Measurements from ENCODE around the gene ARNT2.

The ARNT2 gene

DNA sequence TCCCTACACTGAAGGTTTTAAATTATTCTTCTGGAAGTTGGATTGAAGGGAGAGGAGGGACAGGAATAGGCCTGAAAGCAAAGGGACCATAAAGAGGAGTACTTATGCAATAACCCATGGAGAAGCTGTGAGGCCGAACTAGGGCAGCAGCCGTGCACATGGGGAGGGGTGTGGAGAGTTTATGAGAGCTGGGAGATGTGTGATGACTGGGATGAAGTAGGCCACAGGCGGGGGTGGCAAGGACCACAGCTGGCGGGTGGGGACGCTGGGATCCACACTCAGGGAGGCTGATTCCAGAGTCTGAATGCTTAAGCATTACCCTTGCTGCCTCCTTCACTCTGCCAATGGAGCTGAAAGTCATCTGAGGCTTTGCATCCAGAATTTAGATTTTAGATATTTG is 123.8 kb downstream of the ARNT2 start:
- DNase-seq (ENCODE audit: low spot score in 2 of 2) = no peak
- no peaks in the 10 kb centered on the region for H3K9me3 Mint-ChIP-seq
- H3K27ac Mint-ChIP-seq (ENCODE audit: low read depth) = no peak overlapping the region
- H3K36me3 Mint-ChIP-seq (ENCODE audit: insufficient read depth) = no peaks in the 10 kb centered on the region
- H3K4me1 Mint-ChIP-seq = no peaks in the 10 kb centered on the region
- peaks cover 76% of the 10 kb centered on the region for H3K27me3 Mint-ChIP-seq
- no peak overlapping the region for H3K4me3 Mint-ChIP-seq
- ATAC-seq (replicated peaks; ENCODE audit: extremely low read depth, poor library complexity, severe bottlenecking) = no peak

DNA sequence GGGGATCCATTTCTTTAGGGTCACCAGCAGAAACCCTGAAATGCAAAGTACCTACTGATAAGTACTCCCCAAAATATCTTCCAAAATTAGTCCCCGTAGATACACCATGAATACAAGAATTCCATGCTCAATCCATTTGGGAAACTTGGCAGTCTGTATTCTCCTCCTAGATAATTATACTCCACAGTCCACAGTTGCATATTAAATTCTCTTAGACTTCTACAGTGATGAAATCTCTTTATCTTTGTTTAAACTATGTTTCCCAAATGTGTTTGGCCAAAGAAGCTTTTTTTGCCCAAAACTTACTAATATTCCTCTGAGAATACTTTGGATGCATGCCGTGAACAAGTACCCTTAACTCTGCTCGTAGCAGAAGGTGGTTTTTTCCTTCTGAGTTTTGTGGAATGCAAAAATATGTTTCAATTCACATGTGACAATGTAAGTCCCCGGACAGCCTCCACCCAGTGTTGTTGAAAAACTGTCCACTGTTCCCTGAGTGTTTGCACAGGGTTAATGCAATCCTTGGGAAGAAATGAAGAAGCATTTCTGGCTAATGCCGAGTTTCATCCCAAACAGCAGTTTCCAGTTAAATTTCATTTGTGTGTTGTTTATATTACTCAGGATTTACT is 126.7 kb downstream of the ARNT2 start:
- Mint-ChIP-seq H3K36me3 (ENCODE audit: insufficient read depth) (no peaks in the 10 kb centered on the region), H3K4me1 (no peaks in the 10 kb centered on the region), H3K27ac (ENCODE audit: low read depth) (no peak overlapping the region)

DNA sequence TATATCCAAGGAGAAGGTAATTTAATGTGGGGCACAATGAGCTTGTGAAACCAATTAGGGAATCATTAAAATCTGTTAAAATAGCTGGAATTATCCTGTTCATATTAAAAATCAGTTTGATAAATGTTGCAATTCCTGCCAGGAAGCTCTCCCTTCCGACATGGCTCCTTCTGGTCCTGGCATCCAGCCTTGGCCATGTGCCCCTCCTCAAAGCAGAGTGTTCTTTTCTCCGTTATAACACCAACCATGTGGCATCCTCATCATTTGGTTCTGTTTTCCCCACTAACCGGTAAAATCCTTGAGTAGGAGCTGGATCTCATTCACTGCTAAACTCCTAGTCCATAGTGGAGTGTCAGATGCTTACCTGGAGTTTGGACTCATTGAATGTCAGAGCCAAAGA is 127.2 kb downstream of the ARNT2 start:
- ATAC-seq (replicated peaks; ENCODE audit: extremely low read depth, poor library complexity, severe bottlenecking) = no peak
- H3K4me1 Mint-ChIP-seq = no peaks in the 10 kb centered on the region
- peaks cover 94% of the 10 kb centered on the region for H3K27me3 Mint-ChIP-seq

More for the DNA sequence above, 126.7 kb downstream of the ARNT2 start:
- peaks cover 13% of the 10 kb centered on the region for H3K9me3 Mint-ChIP-seq
- no peak overlapping the region for H3K4me3 Mint-ChIP-seq
- DNase-seq (ENCODE audit: low spot score in 2 of 2) (no peak), ATAC-seq (replicated peaks; ENCODE audit: extremely low read depth, poor library complexity, severe bottlenecking) (no peak)
- peaks cover 91% of the 10 kb centered on the region for H3K27me3 Mint-ChIP-seq

DNA sequence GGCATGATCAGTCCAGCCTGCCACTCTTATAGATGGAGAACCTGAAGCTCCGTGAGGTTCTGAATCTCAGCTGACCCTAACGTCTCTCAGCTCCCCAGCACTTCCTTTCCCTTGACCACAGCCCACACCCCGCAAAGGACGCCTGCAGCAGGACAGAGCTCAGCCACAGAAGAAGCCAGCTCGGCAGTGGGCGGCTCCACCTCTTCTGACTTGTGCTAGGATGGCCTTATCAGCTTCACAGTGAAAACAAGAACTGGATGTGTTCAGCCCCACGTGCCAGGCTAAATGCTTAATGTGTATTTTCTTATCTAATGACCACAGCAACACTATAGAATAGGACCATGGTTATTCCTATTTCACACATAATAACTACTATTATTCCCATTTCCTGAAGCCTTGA is 127.6 kb downstream of the ARNT2 start:
- Mint-ChIP-seq H3K36me3 (ENCODE audit: insufficient read depth) (no peaks in the 10 kb centered on the region), H3K27ac (ENCODE audit: low read depth) (no peak overlapping the region), H3K4me3 (no peak overlapping the region), H3K27me3 (peaks cover 90% of the 10 kb centered on the region), H3K9me3 (peaks cover 15% of the 10 kb centered on the region), H3K4me1 (no peaks in the 10 kb centered on the region)
- no peak for DNase-seq (ENCODE audit: low spot score in 2 of 2)
- no peak for ATAC-seq (replicated peaks; ENCODE audit: extremely low read depth, poor library complexity, severe bottlenecking)

More for the DNA sequence above, 127.2 kb downstream of the ARNT2 start:
- Mint-ChIP-seq H3K4me3 (no peak overlapping the region), H3K9me3 (peaks cover 15% of the 10 kb centered on the region), H3K36me3 (ENCODE audit: insufficient read depth) (no peaks in the 10 kb centered on the region), H3K27ac (ENCODE audit: low read depth) (no peak overlapping the region)
- no peak for DNase-seq (ENCODE audit: low spot score in 2 of 2)

DNA sequence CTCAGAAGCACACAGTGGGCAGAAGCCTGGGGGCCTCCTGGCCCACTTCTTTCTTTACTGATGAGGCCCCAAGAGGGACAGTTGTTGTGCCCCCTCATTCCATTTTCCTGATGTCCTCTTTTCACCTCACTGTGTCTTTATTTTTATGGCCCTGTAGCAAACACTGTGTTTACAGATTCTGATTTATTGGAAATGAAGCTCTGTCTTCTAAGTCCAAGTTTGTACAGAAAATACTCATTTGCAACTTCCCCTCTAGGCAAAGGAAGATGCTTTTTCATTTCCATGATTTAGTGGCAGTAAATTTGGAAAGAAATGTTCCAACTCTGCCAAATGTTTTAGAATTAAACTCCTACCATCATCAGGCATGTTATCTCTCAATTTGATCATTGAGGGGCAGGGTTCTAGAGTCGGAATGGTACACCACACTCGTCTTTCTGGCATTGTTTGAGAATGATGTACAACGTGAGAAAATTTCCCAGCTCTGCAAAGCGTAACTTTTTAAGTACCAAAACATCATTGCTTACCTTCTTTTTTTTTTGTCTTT is 129.7 kb downstream of the ARNT2 start:
- DNase-seq (ENCODE audit: low spot score in 2 of 2) (no peak), ATAC-seq (replicated peaks; ENCODE audit: extremely low read depth, poor library complexity, severe bottlenecking) (no peak)
- no peak overlapping the region for H3K27ac Mint-ChIP-seq (ENCODE audit: low read depth)
- no peak overlapping the region for H3K4me3 Mint-ChIP-seq
- H3K27me3 Mint-ChIP-seq = peaks cover 85% of the 10 kb centered on the region
- H3K9me3 Mint-ChIP-seq = peaks cover 15% of the 10 kb centered on the region
- no peaks in the 10 kb centered on the region for H3K36me3 Mint-ChIP-seq (ENCODE audit: insufficient read depth)
- no peaks in the 10 kb centered on the region for H3K4me1 Mint-ChIP-seq

DNA sequence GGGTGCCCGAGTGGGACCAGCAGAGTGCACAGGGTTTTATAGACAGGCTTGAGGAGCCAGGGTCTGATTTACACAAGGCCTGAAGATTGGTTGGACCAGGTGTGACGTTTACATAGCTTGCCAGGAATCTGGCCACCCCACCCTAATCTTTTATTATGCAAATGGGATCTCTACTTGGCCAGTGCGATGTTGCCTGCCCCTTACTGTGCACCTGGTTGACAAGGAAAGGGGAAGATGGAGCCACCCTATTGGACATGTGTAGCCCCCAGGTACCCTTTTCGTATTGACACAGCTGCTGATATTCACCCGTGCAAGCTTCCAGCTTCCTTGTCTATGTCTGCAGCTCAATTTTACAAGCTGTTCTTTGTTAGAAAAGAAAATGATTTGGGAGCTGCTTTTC is 132.0 kb downstream of the ARNT2 start:
- no peaks in the 10 kb centered on the region for H3K36me3 Mint-ChIP-seq (ENCODE audit: insufficient read depth)
- peaks cover 15% of the 10 kb centered on the region for H3K9me3 Mint-ChIP-seq
- H3K27me3 Mint-ChIP-seq = peaks cover 69% of the 10 kb centered on the region
- ATAC-seq (replicated peaks; ENCODE audit: extremely low read depth, poor library complexity, severe bottlenecking) (no peak), DNase-seq (ENCODE audit: low spot score in 2 of 2) (no peak)
- H3K4me3 Mint-ChIP-seq = no peak overlapping the region
- no peaks in the 10 kb centered on the region for H3K4me1 Mint-ChIP-seq
- no peak overlapping the region for H3K27ac Mint-ChIP-seq (ENCODE audit: low read depth)

DNA sequence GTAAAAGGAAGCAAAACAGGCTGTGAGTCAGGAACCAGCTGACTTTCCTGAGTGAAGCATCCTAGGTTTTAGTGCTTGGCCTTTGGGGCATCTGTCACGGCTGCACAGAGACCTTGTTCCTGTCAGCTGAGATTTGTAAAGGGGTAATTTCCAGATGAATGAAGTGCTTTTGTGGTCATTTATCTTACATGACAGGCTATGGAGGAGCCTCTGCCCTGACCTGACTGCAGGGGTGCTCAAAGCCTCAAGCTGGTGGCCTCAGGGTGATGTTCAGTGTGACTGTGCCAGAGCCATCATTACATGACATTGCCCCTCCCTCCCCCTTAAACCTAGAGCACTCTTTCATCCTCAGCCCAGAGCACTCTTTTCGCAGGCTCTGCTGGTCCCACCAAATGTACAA is 132.5 kb downstream of the ARNT2 start:
- no peak for DNase-seq (ENCODE audit: low spot score in 2 of 2)
- ATAC-seq (replicated peaks; ENCODE audit: extremely low read depth, poor library complexity, severe bottlenecking) = no peak
- H3K36me3 Mint-ChIP-seq (ENCODE audit: insufficient read depth) = no peaks in the 10 kb centered on the region
- peaks cover 15% of the 10 kb centered on the region for H3K9me3 Mint-ChIP-seq
- H3K4me1 Mint-ChIP-seq = no peaks in the 10 kb centered on the region
- no peak overlapping the region for H3K4me3 Mint-ChIP-seq
- H3K27me3 Mint-ChIP-seq = peaks cover 69% of the 10 kb centered on the region
- no peak overlapping the region for H3K27ac Mint-ChIP-seq (ENCODE audit: low read depth)

DNA sequence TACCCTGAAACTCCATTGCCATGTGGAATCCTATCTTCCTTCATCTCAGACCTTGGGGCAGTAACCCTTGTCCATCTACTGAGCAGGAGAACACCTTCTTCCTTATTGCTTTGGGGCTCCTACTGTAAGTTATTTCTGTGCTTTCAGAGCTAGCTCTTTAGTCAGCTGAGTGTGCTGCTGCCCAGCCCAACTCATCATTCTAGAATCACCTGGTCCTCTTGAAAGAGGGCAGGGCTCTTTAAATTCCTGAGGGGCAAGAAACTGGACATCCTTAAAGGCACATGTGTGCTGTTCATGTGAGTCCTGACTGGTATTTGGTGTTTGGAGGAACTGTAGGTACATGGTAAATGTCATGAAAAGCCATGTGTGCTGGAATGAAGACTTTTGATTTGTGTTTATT is 140.9 kb downstream of the ARNT2 start:
- ATAC-seq (replicated peaks; ENCODE audit: extremely low read depth, poor library complexity, severe bottlenecking) = no peak
- DNase-seq (ENCODE audit: low spot score in 2 of 2) = no peak
- no peaks in the 10 kb centered on the region for H3K4me1 Mint-ChIP-seq
- H3K9me3 Mint-ChIP-seq = no peaks in the 10 kb centered on the region
- H3K27me3 Mint-ChIP-seq = peaks cover 54% of the 10 kb centered on the region
- H3K36me3 Mint-ChIP-seq (ENCODE audit: insufficient read depth) = no peaks in the 10 kb centered on the region
- no peak overlapping the region for H3K4me3 Mint-ChIP-seq
- H3K27ac Mint-ChIP-seq (ENCODE audit: low read depth) = no peak overlapping the region

DNA sequence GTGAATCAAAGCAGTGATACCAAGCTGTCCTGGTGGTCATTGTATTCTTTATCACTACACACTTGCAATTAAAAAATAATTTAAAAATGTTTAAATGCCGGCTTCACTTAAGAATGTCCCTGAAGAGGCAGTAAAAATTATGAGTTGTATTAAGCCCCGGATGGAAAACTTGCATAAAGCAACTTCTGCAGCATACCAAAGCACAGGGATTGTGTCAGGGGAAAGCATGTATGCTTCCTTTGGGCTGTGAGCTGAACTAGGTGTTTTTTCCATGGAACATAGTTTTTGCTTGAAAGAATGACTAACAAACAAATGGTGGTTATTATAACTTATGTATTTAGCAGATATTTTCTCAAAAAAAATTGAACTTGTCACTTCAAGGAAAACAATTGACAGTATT is 143.1 kb downstream of the ARNT2 start:
- Mint-ChIP-seq H3K4me1 (no peaks in the 10 kb centered on the region), H3K4me3 (no peak overlapping the region), H3K27me3 (peaks cover 52% of the 10 kb centered on the region), H3K36me3 (ENCODE audit: insufficient read depth) (no peaks in the 10 kb centered on the region), H3K27ac (ENCODE audit: low read depth) (no peak overlapping the region), H3K9me3 (no peaks in the 10 kb centered on the region)
- ATAC-seq (replicated peaks; ENCODE audit: extremely low read depth, poor library complexity, severe bottlenecking) (no peak), DNase-seq (ENCODE audit: low spot score in 2 of 2) (no peak)

DNA sequence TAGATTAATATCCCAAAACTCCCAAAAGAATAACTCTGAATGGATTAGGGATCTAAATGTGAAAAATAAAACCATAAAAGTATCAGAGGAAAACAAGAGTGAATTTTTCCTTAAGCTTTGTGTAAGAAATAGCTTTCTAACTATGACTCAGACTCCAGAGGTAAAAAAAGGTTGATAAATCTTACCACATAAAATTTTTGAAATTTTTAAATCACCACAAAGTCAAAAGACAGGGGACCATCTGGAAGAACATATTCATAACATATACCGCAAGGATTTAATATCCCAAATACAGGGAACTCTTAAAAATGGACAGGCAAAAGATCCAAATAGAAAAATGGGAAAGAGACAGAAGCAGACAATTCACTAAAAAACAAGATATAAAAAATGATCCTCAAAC is 145.0 kb downstream of the ARNT2 start:
- DNase-seq (ENCODE audit: low spot score in 2 of 2) (no peak), ATAC-seq (replicated peaks; ENCODE audit: extremely low read depth, poor library complexity, severe bottlenecking) (no peak)
- Mint-ChIP-seq H3K27ac (ENCODE audit: low read depth) (no peak overlapping the region), H3K4me1 (no peaks in the 10 kb centered on the region), H3K9me3 (no peaks in the 10 kb centered on the region), H3K27me3 (peaks cover 40% of the 10 kb centered on the region), H3K4me3 (no peak overlapping the region), H3K36me3 (ENCODE audit: insufficient read depth) (no peaks in the 10 kb centered on the region)

DNA sequence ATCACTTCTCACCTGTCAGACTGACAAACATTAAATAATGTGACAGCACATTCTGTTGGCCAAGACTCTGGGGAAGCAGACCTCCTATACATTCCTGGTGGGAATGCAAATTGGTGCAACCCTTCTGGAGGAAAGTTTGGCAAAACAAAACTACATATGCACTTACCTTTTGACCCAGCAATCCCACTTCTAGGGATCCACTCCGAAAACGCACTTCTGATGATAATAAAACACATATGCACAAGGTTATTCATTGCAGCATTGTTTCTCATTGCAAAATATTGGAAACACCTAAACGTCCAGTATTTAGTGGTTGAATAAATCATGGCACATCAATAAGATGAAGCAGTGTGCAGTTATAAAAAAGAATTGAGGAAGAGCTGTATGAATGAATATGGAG is 145.5 kb downstream of the ARNT2 start:
- no peaks in the 10 kb centered on the region for H3K4me1 Mint-ChIP-seq
- H3K9me3 Mint-ChIP-seq = no peaks in the 10 kb centered on the region

DNA sequence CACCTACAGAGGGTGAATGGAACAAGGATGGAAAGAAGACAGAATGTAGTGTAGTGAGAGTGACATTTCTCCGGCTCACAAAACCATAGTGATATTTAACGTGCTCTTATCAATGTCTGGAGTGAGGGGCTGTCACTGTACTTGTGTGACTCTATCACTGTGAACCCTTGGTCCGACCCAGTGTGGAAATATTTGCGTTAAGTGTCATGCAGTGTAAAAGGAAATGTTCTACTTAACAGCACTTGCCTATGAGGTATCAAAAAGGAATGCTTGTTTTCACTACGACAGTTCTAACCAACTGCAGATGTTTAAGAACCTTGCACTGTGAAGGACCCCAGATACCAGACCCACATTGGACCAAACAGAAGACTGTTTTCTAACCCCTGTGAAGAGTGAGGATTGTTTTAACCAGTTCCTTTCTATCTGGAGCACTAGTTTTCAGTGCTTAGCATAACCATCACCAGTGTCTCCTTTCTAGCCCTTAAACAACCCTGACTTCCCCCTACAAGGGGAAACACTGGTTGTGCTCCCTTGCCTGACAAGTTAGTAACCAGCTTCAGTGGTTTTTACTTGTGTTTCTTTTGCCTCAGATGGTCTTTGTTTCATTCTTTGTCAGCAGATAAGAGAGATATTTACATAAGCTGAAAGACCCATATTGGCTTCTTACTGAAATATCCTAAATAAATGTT is 146.2 kb downstream of the ARNT2 start:
- no peak for DNase-seq (ENCODE audit: low spot score in 2 of 2)
- no peak for ATAC-seq (replicated peaks; ENCODE audit: extremely low read depth, poor library complexity, severe bottlenecking)
- Mint-ChIP-seq H3K27ac (ENCODE audit: low read depth) (no peak overlapping the region), H3K4me3 (no peak overlapping the region), H3K9me3 (no peaks in the 10 kb centered on the region), H3K27me3 (peaks cover 36% of the 10 kb centered on the region), H3K4me1 (no peaks in the 10 kb centered on the region), H3K36me3 (ENCODE audit: insufficient read depth) (peaks cover 2% of the 10 kb centered on the region)

More for the DNA sequence above, 145.5 kb downstream of the ARNT2 start:
- no peaks in the 10 kb centered on the region for H3K36me3 Mint-ChIP-seq (ENCODE audit: insufficient read depth)
- H3K4me3 Mint-ChIP-seq = no peak overlapping the region
- ATAC-seq (replicated peaks; ENCODE audit: extremely low read depth, poor library complexity, severe bottlenecking) = no peak
- DNase-seq (ENCODE audit: low spot score in 2 of 2) = no peak
- no peak overlapping the region for H3K27ac Mint-ChIP-seq (ENCODE audit: low read depth)
- H3K27me3 Mint-ChIP-seq = peaks cover 36% of the 10 kb centered on the region

DNA sequence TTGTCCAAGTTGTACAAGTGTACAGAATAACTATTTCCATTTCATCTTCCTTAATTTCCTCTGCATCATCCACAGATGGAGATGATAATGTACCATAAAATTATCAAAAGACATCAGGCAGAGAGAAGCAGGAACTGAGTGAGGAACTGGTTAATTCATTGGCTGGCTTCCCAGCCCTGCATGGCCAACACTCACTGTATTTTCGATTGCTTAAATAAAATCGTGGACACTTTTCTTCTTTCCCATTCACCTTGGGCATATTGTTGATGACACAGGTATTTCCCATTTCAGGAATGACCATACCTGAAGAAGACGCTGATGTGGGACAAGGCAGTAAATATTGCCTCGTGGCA is 146.7 kb downstream of the ARNT2 start:
- Mint-ChIP-seq H3K9me3 (no peaks in the 10 kb centered on the region), H3K27me3 (peaks cover 34% of the 10 kb centered on the region), H3K36me3 (ENCODE audit: insufficient read depth) (peaks cover 2% of the 10 kb centered on the region), H3K4me1 (no peaks in the 10 kb centered on the region), H3K27ac (ENCODE audit: low read depth) (no peak overlapping the region), H3K4me3 (no peak overlapping the region)
- no peak for ATAC-seq (replicated peaks; ENCODE audit: extremely low read depth, poor library complexity, severe bottlenecking)
- DNase-seq (ENCODE audit: low spot score in 2 of 2) = no peak
